ENCODE measurements around the gene CXorf65.

The CXorf65 gene

GRCh38 chrX:71067089-71067488 lies 39.5 kb downstream of the CXorf65 start:
- H3K4me3 ChIP-seq (ENCODE audit: low read length) = peak overlapping the region; percentile 84
- no peak for TF ChIP-seq ZNF274 (IDR thresholded peaks at IDR 0.05; ENCODE audit: low read depth, low read length)

DNA sequence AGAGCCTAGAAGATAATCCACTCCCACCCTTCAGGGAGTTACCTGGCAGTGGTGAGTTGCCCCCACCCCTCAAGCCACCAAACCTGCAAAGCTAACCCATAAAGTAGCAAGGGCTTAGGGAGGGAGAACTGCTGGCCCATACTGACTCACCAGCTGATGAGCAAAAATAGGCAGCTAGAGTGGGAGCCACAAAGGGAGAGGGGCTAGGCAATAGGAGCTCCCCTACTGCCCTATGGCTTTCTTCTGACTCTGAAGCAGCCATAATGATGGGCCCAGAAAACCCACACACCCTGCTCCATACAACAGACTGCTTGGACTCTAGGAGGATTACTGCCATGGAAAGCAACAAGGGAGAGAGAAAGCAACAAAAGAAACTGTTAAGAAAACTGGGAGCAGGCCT lies 46.4 kb downstream of the CXorf65 start:
- no peak overlapping the region for H3K4me3 ChIP-seq (ENCODE audit: low read length)
- no peak for TF ChIP-seq ZNF274 (IDR thresholded peaks at IDR 0.05; ENCODE audit: low read depth, low read length)

DNA sequence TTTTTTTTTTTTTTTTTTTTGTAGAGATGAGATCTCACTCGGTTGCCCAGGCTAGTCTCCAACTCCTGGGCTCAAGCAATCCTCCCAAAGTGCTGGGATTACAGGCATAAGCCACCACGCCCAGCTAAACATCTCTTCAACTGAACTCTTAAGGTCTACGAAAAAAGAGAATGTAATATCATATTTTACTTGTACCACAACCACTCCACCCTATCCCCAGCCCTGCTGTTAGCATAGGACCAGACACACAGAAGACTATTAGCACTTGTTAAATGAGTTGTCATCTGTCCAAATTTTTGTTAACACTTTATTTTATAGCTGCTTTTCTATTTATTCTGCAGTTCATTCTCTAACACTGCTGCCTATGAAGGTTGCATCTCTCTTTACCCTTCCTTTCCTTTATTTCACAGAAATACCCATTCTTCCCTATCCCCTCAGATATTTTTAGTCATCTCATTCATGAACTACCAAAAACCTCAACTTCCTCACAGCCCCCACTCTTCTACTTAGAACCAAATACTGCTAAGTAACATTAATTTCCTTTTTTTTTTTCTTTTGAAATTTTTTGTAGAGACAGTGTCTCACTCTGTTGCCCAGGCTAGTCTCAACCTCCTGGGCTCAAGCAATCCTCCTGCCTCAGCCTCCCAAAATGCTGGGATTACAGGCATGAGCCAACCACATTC lies 48.6 kb downstream of the CXorf65 start:
- H3K4me3 ChIP-seq (ENCODE audit: low read length) = no peak overlapping the region
- no peak for TF ChIP-seq ZNF274 (IDR thresholded peaks at IDR 0.05; ENCODE audit: low read depth, low read length)

- TF ChIP-seq ZNF274 (IDR thresholded peaks at IDR 0.05; ENCODE audit: low read depth, low read length) = no peak
- no peak overlapping the region for H3K4me3 ChIP-seq (ENCODE audit: low read length)
These were observed 49.7 kb downstream of the CXorf65 start for GRCh38 chrX:71056867-71057266.
